Activated naive CD4-positive, alpha-beta T cell treated with anti-CD3 and anti-CD28 coated beads for 36 hours (primary cell): Measurements from ENCODE around the gene SCN8A. TPM values are rescaled to one million over a fixed set of nuclear protein-coding genes. Genes with fewer than 3 reads are reported as not detected.
"Not testable (repeated sequence)": the region's sequence is repeated elsewhere in the genome, so short reads cannot be mapped to it uniquely, and the experiment has no call there.

Source experiments
- CTCF ChIA-PET: fragments of 350-600 bp; sonication (Branson Sonifier 250); formaldehyde crosslinking; loops from one replicate; lab custom pipeline; 2021; ENCODE audit warnings: antibody characterized with exemption; lab: Charles Lee
- DNase-seq: peaks from one replicate; pipeline ENCODE4 v3.0.0-alpha.2; 2020
- H3K27ac Mint-ChIP-seq: one replicate; pipeline ENCODE4 v1.8.0; 2021; ENCODE audit warnings: mild to moderate bottlenecking, mixed read lengths
- H3K27me3 Mint-ChIP-seq: one replicate; pipeline ENCODE4 v1.8.0; 2021; ENCODE audit warnings: low read depth, mixed read lengths
- H3K36me3 Mint-ChIP-seq: one replicate; pipeline ENCODE4 v1.8.0; 2021; ENCODE audit warnings: low read depth, mixed read lengths
- H3K4me1 Mint-ChIP-seq: one replicate; pipeline ENCODE4 v1.8.0; 2021; ENCODE audit warnings: low read depth, mixed read lengths
- H3K4me3 Mint-ChIP-seq: one replicate; pipeline ENCODE4 v1.8.0; 2021; ENCODE audit warnings: mild to moderate bottlenecking, moderate library complexity, mixed read lengths
- H3K9me3 Mint-ChIP-seq: one replicate; pipeline ENCODE4 v1.8.0; 2021; ENCODE audit warnings: mixed read lengths
- intact Hi-C: fragments of 100-400 bp; cut with micrococcal nuclease; formaldehyde crosslinking; loops from one replicate; pipeline ENCODE4 v1.15.1; 2023
- total RNA-seq, 2 experiments: library from RNA; stranded (reverse); gene quantifications; one replicate each; pipeline ENCODE4 v1.2.3, GENCODE V29; 2021

The SCN8A gene
- under 1 TPM; 0.42 to 0.50 TPM for total RNA-seq

- H3K9me3 Mint-ChIP-seq = no peaks in the 10 kb centered on the region
- H3K4me3 Mint-ChIP-seq = peak within 1 kb of the TSS; percentile 80
- CTCF ChIA-PET = no interaction called here
- H3K36me3 Mint-ChIP-seq = no peaks in the 10 kb centered on the region
- no peak within 1 kb of the TSS for H3K27ac Mint-ChIP-seq
- peak; percentile 49 for DNase-seq
- intact Hi-C loops = loop anchor here (5.0 kb wide), 4 partner anchors 109 to 276 kb away; partner anchors contain the start of gene SLC4A8
- peaks cover 43% of the 10 kb centered on the region for H3K27me3 Mint-ChIP-seq
- peaks cover 12% of the 10 kb centered on the region for H3K4me1 Mint-ChIP-seq
These were observed at the start of gene SCN8A for GRCh38 chr12:51591016-51591901. TSS of gene SCN8A (plus strand) at chr12:51591233. CDS start at chr12:51662818, 71,585 bp downstream.

DNA sequence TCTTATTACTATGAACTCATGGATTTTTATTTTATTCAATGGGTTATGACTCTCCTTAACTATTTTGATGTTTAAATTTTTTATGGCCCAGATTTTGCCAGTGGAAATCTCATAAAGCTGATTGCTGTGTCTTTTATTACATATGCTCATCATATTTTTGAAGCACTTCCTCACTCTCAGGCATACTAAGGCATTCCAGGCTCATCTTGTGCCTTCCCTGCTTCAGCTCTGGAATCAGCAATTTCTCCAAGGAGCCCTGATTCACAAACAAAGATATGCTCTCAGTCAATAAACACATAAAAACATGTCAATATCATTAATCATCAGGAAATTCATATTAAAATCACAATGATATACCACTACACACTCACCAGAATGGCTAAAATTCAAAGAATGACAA lies 44.9 kb upstream of the SCN8A start:
- intact Hi-C loops = no loop called here
- DNase-seq = no peak
- no peak overlapping the region for H3K27ac Mint-ChIP-seq
- peaks cover 3% of the 10 kb centered on the region for H3K9me3 Mint-ChIP-seq
- CTCF ChIA-PET = no interaction called here
- H3K4me1 Mint-ChIP-seq = no peaks in the 10 kb centered on the region
- H3K27me3 Mint-ChIP-seq = peaks cover 10% of the 10 kb centered on the region
- H3K36me3 Mint-ChIP-seq = no peaks in the 10 kb centered on the region
- H3K4me3 Mint-ChIP-seq = no peak overlapping the region

- Mint-ChIP-seq H3K9me3 (peaks cover 3% of the 10 kb centered on the region), H3K27me3 (peaks cover 12% of the 10 kb centered on the region), H3K27ac (no peak overlapping the region), H3K4me3 (no peak overlapping the region), H3K4me1 (no peaks in the 10 kb centered on the region), H3K36me3 (no peaks in the 10 kb centered on the region)
- intact Hi-C loops = no loop called here
- CTCF ChIA-PET = interaction anchor here (0.5 to 1.5 kb wide), 2 partner anchors 12 to 15 kb away, joined by 3 to 6 read pairs; no protein-coding TSS in a partner anchor
- DNase-seq = no peak
These were observed 43.4 kb upstream of the SCN8A start for GRCh38 chr12:51547606-51548005.

DNA sequence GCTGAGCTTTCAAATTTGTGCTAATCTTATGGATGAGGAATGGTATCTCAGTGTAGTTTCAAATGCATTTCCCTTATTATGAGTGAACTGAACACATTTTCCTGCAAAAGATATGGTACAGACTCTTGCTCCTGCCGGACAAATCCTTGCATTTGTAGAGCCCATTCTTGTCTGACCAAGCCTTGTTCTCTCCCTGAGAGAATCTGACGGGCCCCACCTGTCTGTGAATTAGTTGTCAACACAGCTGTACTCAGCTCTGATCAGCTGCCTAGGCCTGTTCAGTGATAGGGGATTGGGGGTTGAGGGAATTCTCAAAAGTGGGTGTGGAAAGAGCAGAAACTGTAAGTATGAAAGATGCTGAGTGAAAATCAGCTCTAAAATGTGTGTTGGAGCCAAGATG lies 42.8 kb upstream of the SCN8A start:
- Mint-ChIP-seq H3K4me3 (no peak overlapping the region), H3K36me3 (no peaks in the 10 kb centered on the region), H3K27me3 (peaks cover 15% of the 10 kb centered on the region), H3K9me3 (peaks cover 3% of the 10 kb centered on the region), H3K4me1 (no peaks in the 10 kb centered on the region), H3K27ac (no peak overlapping the region)
- intact Hi-C loops = no loop called here
- CTCF ChIA-PET = no interaction called here
- no peak for DNase-seq

DNA sequence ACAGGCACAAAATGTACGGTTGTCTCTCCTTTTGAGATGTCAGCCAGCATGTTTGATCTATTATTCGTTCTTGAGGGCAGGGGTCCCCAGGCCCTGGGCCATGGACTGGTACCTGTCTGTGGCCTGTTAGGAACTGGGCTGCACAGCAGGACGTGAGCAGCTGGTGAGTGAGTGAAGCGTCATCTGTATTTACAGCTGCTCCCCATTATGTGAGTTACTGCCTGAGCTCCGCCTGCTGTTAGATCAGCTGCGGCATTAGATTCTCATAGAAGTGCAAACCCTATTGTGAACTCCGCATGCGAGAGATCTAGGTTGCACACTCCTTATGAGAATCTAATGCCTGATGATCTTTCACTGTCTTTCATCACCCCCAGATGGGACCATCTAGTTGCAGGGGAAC lies 41.4 kb upstream of the SCN8A start:
- CTCF ChIA-PET = interaction anchor here (1.2 kb wide), 1 partner anchor 129 kb away, joined by 3 read pairs; no protein-coding TSS in a partner anchor
- H3K4me3 Mint-ChIP-seq = no peak overlapping the region
- no peaks in the 10 kb centered on the region for H3K4me1 Mint-ChIP-seq
- H3K27ac Mint-ChIP-seq = no peak overlapping the region
- no peak for DNase-seq
- H3K27me3 Mint-ChIP-seq = peaks cover 20% of the 10 kb centered on the region
- no peaks in the 10 kb centered on the region for H3K36me3 Mint-ChIP-seq
- intact Hi-C loops = no loop called here
- H3K9me3 Mint-ChIP-seq = no peaks in the 10 kb centered on the region

DNA sequence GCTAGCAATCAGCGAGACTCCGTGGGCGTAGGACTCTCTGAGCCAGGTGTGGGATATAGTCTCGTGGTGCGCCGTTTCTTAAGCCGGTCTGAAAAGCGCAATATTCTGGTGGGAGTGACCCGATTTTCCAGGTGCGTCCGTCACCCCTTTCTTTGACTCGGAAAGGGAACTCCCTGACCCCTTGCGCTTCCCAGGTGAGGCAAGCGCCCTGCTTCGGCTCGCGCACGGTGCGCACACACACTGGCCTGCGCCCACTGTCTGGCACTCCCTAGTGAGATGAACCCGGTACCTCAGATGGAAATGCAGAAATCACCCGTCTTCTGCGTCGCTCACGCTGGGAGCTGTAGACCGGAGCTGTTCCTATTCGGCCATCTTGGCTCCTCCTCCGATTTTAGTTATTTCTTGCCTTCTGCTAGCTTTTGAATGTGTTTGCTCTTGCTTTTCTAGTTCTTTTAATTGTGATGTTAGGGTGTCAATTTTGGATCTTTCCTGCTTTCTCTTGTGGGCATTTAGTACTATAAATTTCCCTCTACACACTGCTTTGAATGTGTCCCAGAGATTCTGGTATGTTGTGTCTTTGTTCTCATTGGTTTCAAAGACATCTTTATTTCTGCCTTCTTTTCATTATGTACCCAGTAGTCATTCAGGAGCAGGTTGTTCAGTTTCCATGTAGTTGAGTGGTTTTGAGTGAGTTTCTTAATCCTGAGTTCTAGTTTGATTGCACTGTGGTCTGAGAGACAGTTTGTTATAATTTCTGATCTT lies 22.6 kb upstream of the SCN8A start:
- CTCF ChIA-PET, H3K9me3 Mint-ChIP-seq, intact Hi-C loops, H3K27ac Mint-ChIP-seq, H3K36me3 Mint-ChIP-seq, DNase-seq, H3K4me1 Mint-ChIP-seq, H3K4me3 Mint-ChIP-seq: not testable (repeated sequence)
- peaks cover 13% of the 10 kb centered on the region for H3K27me3 Mint-ChIP-seq

- Mint-ChIP-seq H3K4me1 (no peaks in the 10 kb centered on the region), H3K27me3 (peaks cover 20% of the 10 kb centered on the region), H3K4me3 (no peak overlapping the region), H3K27ac (no peak overlapping the region), H3K36me3 (no peaks in the 10 kb centered on the region), H3K9me3 (peaks cover 1% of the 10 kb centered on the region)
- DNase-seq = no peak
- intact Hi-C loops = no loop called here
- CTCF ChIA-PET = no interaction called here
These were observed 11.6 kb upstream of the SCN8A start for GRCh38 chr12:51579321-51579850.

GRCh38 chr12:51589060-51589459 lies 2.0 kb upstream of the SCN8A start:
- Mint-ChIP-seq H3K4me3 (no peak overlapping the region), H3K27me3 (peaks cover 57% of the 10 kb centered on the region), H3K4me1 (peaks cover 12% of the 10 kb centered on the region), H3K9me3 (no peaks in the 10 kb centered on the region), H3K27ac (no peak overlapping the region), H3K36me3 (no peaks in the 10 kb centered on the region)
- CTCF ChIA-PET = interaction anchor here (1.0 to 1.3 kb wide), 2 partner anchors 18 to 90 kb away, joined by 3 to 5 read pairs; no protein-coding TSS in a partner anchor
- no peak for DNase-seq
- intact Hi-C loops = no loop called here

GRCh38 chr12:51589557-51590176 lies 1.4 kb upstream of the SCN8A start:
- no peak overlapping the region for H3K27ac Mint-ChIP-seq
- peak overlapping the region; percentile 80 for H3K4me3 Mint-ChIP-seq
- CTCF ChIA-PET = interaction anchor here (1.0 to 1.3 kb wide), 3 partner anchors 18 to 89 kb away, joined by 3 to 5 read pairs (median 3); no protein-coding TSS in a partner anchor

GRCh38 chr12:51590347-51591015 lies 552 bp upstream of the SCN8A start:
- Mint-ChIP-seq H3K36me3 (no peaks in the 10 kb centered on the region), H3K27me3 (peaks cover 47% of the 10 kb centered on the region), H3K4me3 (peak overlapping the region; percentile 80), H3K4me1 (peaks cover 12% of the 10 kb centered on the region), H3K9me3 (no peaks in the 10 kb centered on the region), H3K27ac (no peak overlapping the region)
- CTCF ChIA-PET = interaction anchor here (1.0 kb wide), 1 partner anchor 28 kb away, joined by 3 read pairs; no protein-coding TSS in a partner anchor
- intact Hi-C loops = loop anchor here (5.0 kb wide), 4 partner anchors 108 to 277 kb away; partner anchors contain the start of gene SLC4A8
- DNase-seq = peak; percentile 76

More at GRCh38 chr12:51589557-51590176, 1.4 kb upstream of the SCN8A start:
- H3K9me3 Mint-ChIP-seq = no peaks in the 10 kb centered on the region
- no peak for DNase-seq
- peaks cover 12% of the 10 kb centered on the region for H3K4me1 Mint-ChIP-seq
- peaks cover 54% of the 10 kb centered on the region for H3K27me3 Mint-ChIP-seq
- intact Hi-C loops = loop anchor here (5.0 kb wide), 4 partner anchors 107 to 278 kb away; partner anchors contain the start of gene SLC4A8
- no peaks in the 10 kb centered on the region for H3K36me3 Mint-ChIP-seq

GRCh38 chr12:51592034-51592705 lies 1.1 kb downstream of the SCN8A start:
- Mint-ChIP-seq H3K9me3 (no peaks in the 10 kb centered on the region), H3K27ac (no peak overlapping the region), H3K4me3 (peak overlapping the region; percentile 62), H3K4me1 (peaks cover 12% of the 10 kb centered on the region), H3K27me3 (peaks cover 44% of the 10 kb centered on the region), H3K36me3 (no peaks in the 10 kb centered on the region)
- CTCF ChIA-PET = no interaction called here
- intact Hi-C loops = loop anchor here (5.0 kb wide), 4 partner anchors 110 to 275 kb away; partner anchors contain the start of gene SLC4A8
- DNase-seq = no peak
